Measurements from ENCODE around the gene KRT1.

GRCh38 chr12:52702338-52702737 is 22.1 kb upstream of the KRT1 start:
- TF ChIP-seq CTCF (IDR thresholded peaks at IDR 0.05) (no peak), POLR2AphosphoS5 (IDR thresholded peaks at IDR 0.05) (no peak), POLR2A (IDR thresholded peaks at IDR 0.05) (no peak), EP300 (IDR thresholded peaks at IDR 0.05) (no peak)
